Neural cell (in vitro differentiated cells): ENCODE results near the gene PIK3AP1. TPM values are rescaled to one million over a fixed set of nuclear protein-coding genes. Genes with fewer than 3 reads are reported as not detected.
"Not testable (repeated sequence)": the region's sequence is repeated elsewhere in the genome, so short reads cannot be mapped to it uniquely, and the experiment has no call there.

ENCODE experiments used
- H2AFZ ChIP-seq: fragments of 200-600, 300-800 bp; sonication (generic), shearing (Covaris generic); 2 replicates; pipeline ENCODE4 v1.6.0; 2014; ENCODE audit warnings: low read depth, mild to moderate bottlenecking, antibody characterized with exemption, low read length, moderate library complexity
- H3F3A ChIP-seq: fragments of 200-600 bp; shearing (Covaris generic); 2 replicates; pipeline ENCODE4 v1.6.1; 2016; ENCODE audit warnings: mild to moderate bottlenecking, moderate library complexity, mixed read lengths, antibody characterized with exemption, low read length; ENCODE audit not compliant: insufficient read depth, poor library complexity, severe bottlenecking
- H3K27ac ChIP-seq: fragments of 200-600, 300-800 bp; sonication (generic), shearing (Covaris generic); 2 replicates; pipeline ENCODE4 v1.5.1; 2014; ENCODE audit warnings: mild to moderate bottlenecking, low read length, moderate library complexity
- H3K27me3 ChIP-seq: fragments of 300-800, 200-600 bp; sonication (generic), shearing (Covaris generic); 2 replicates; pipeline ENCODE4 v1.6.0; 2014; ENCODE audit warnings: mild to moderate bottlenecking, low read depth, low read length, moderate library complexity; ENCODE audit not compliant: insufficient read depth
- H3K36me3 ChIP-seq: fragments of 300-800, 200-600 bp; sonication (generic), shearing (Covaris generic); 2 replicates; pipeline ENCODE4 v1.5.1; 2014; ENCODE audit warnings: mild to moderate bottlenecking, antibody characterized with exemption, low read length, moderate library complexity; ENCODE audit not compliant: insufficient read depth
- H3K4me2 ChIP-seq: fragments of 300-800, 200-600 bp; sonication (generic), shearing (Covaris generic); 2 replicates; pipeline ENCODE4 v1.6.0; 2014; ENCODE audit warnings: mild to moderate bottlenecking, low read length
- H3K4me3 ChIP-seq: fragments of 300-800, 200-600 bp; sonication (generic), shearing (Covaris generic); 2 replicates; pipeline ENCODE4 v1.5.1; 2014; ENCODE audit warnings: mild to moderate bottlenecking, low read length, moderate library complexity
- H3K79me2 ChIP-seq: fragments of 200-600 bp; shearing (Covaris generic); replicated peaks from 2 replicates; pipeline ENCODE4 v1.6.0; 2014; ENCODE audit warnings: mild to moderate bottlenecking, low read length, moderate library complexity; ENCODE audit not compliant: insufficient read depth
- H3K9ac ChIP-seq: fragments of 300-800, 200-600 bp; sonication (generic), shearing (Covaris generic); 2 replicates; pipeline ENCODE4 v1.6.1; 2016; ENCODE audit warnings: mild to moderate bottlenecking, low read length, mixed read lengths
- H3K9me2 ChIP-seq: fragments of 200-600 bp; shearing (Covaris generic); 2 replicates; pipeline ENCODE4 v1.6.1; 2016; ENCODE audit warnings: mild to moderate bottlenecking, low read length, mixed read lengths; ENCODE audit not compliant: insufficient read depth
- H3K9me3 ChIP-seq: fragments of 200-600, 300-800 bp; sonication (generic), shearing (Covaris generic); 2 replicates; pipeline ENCODE4 v1.6.1; 2016; ENCODE audit warnings: mild to moderate bottlenecking, mixed run types, low read length, moderate library complexity, mixed read lengths
- H4K20me1 ChIP-seq: fragments of 200-600 bp; shearing (Covaris generic); 2 replicates; pipeline ENCODE4 v1.6.1; 2016; ENCODE audit warnings: mild to moderate bottlenecking, mixed run types; ENCODE audit not compliant: insufficient read depth
- CTCF ChIP-seq: fragments of 450-650 bp; IDR thresholded peaks from 2 replicates; pipeline ENCODE4 v1.5.1; 2014; ENCODE audit warnings: antibody characterized with exemption, mild to moderate bottlenecking, moderate library complexity; ENCODE audit not compliant: poor library complexity, severe bottlenecking
- EP300 ChIP-seq: fragments of 450-650 bp; conservative IDR thresholded peaks from 2 replicates; pipeline ENCODE4 v1.6.1; 2014; ENCODE audit warnings: antibody characterized with exemption, mild to moderate bottlenecking, moderate library complexity; ENCODE audit not compliant: poor library complexity, severe bottlenecking
- EZH2 ChIP-seq: fragments of 200-600, 300-800 bp; shearing (Covaris generic), sonication (generic); IDR thresholded peaks from 2 replicates; pipeline ENCODE4 v1.6.1; 2014; ENCODE audit warnings: antibody characterized with exemption, low read length, borderline replicate concordance, mild to moderate bottlenecking; ENCODE audit not compliant: insufficient read depth, poor library complexity, severe bottlenecking
- MXI1 ChIP-seq: fragments of 450-650 bp; conservative IDR thresholded peaks from 2 replicates; pipeline ENCODE4 v1.6.1; 2014; ENCODE audit warnings: antibody characterized with exemption, mild to moderate bottlenecking; ENCODE audit not compliant: poor library complexity, severe bottlenecking
- POLR2AphosphoS5 ChIP-seq: IDR thresholded peaks from 2 replicates; pipeline ENCODE4 v1.6.1; 2012
- RAD21 ChIP-seq: fragments of 450-650 bp; conservative IDR thresholded peaks from 2 replicates; pipeline ENCODE4 v1.6.1; 2014; ENCODE audit warnings: antibody characterized with exemption, mild to moderate bottlenecking, moderate library complexity
- SMC3 ChIP-seq: fragments of 450-650 bp; conservative IDR thresholded peaks from 2 replicates; pipeline ENCODE4 v1.6.1; 2014; ENCODE audit warnings: antibody characterized with exemption, mild to moderate bottlenecking, moderate library complexity; ENCODE audit not compliant: poor library complexity
- TAF1 ChIP-seq: IDR thresholded peaks from 2 replicates; pipeline ENCODE4 v1.6.1; 2012; ENCODE audit warnings: low read depth
- polyA plus RNA-seq: library from polyadenylated mRNA; depleted of rRNA; stranded (reverse); fragments of >200 nt; gene quantifications from 2 replicates; pipeline ENCODE4 v1.2.3, GENCODE V29; 2014
- TF ChIP-seq, protein P1 (sequence below): IDR thresholded peaks from 2 replicates; pipeline ENCODE4 v1.6.1; 2012; ENCODE audit warnings: borderline replicate concordance

PIK3AP1 gene
- polyA plus RNA-seq, 1 donor from 2014 or later: 0.05 TPM

- Histone ChIP-seq H3K79me2 (peaks cover 64% of the 10 kb centered on the region), H3K9me3 (no peaks in the 10 kb centered on the region), H3K4me2 (no peak overlapping the region), H3K9ac (no peak overlapping the region), H3K27ac (no peak overlapping the region), H3K27me3 (no peaks in the 10 kb centered on the region), H3F3A (no peaks in the 10 kb centered on the region), H3K36me3 (no peaks in the 10 kb centered on the region), H3K9me2 (no peaks in the 10 kb centered on the region), H4K20me1 (no peaks in the 10 kb centered on the region), H3K4me3 (no peak overlapping the region), H2AFZ (no peak overlapping the region)
- TF ChIP-seq EZH2: no peak
- TF ChIP-seq TAF1: no peak
- no peak for TF ChIP-seq CTCF
- TF ChIP-seq, protein P1, sequence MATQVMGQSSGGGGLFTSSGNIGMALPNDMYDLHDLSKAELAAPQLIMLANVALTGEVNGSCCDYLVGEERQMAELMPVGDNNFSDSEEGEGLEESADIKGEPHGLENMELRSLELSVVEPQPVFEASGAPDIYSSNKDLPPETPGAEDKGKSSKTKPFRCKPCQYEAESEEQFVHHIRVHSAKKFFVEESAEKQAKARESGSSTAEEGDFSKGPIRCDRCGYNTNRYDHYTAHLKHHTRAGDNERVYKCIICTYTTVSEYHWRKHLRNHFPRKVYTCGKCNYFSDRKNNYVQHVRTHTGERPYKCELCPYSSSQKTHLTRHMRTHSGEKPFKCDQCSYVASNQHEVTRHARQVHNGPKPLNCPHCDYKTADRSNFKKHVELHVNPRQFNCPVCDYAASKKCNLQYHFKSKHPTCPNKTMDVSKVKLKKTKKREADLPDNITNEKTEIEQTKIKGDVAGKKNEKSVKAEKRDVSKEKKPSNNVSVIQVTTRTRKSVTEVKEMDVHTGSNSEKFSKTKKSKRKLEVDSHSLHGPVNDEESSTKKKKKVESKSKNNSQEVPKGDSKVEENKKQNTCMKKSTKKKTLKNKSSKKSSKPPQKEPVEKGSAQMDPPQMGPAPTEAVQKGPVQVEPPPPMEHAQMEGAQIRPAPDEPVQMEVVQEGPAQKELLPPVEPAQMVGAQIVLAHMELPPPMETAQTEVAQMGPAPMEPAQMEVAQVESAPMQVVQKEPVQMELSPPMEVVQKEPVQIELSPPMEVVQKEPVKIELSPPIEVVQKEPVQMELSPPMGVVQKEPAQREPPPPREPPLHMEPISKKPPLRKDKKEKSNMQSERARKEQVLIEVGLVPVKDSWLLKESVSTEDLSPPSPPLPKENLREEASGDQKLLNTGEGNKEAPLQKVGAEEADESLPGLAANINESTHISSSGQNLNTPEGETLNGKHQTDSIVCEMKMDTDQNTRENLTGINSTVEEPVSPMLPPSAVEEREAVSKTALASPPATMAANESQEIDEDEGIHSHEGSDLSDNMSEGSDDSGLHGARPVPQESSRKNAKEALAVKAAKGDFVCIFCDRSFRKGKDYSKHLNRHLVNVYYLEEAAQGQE: no peak
- no peak for TF ChIP-seq SMC3
- no peak for TF ChIP-seq RAD21
- TF ChIP-seq MXI1: no peak
- TF ChIP-seq POLR2AphosphoS5: no peak
- no peak for TF ChIP-seq EP300
Observed at GRCh38 chr10:96577069-96577468, 143.2 kb downstream of the PIK3AP1 start.

GRCh38 chr10:96576277-96576980, 143.9 kb downstream of the PIK3AP1 start:
- Histone ChIP-seq H3K79me2 (peaks cover 62% of the 10 kb centered on the region), H4K20me1 (no peaks in the 10 kb centered on the region), H2AFZ (no peak overlapping the region), H3K27me3 (no peaks in the 10 kb centered on the region), H3K9me2 (no peaks in the 10 kb centered on the region), H3F3A (no peaks in the 10 kb centered on the region), H3K4me2 (no peak overlapping the region), H3K27ac (no peak overlapping the region), H3K36me3 (no peaks in the 10 kb centered on the region), H3K9ac (no peak overlapping the region), H3K4me3 (no peak overlapping the region), H3K9me3 (no peaks in the 10 kb centered on the region)
- TF ChIP-seq POLR2AphosphoS5 (no peak), EZH2 (no peak), TAF1 (no peak), EP300 (no peak), SMC3 (no peak), CTCF (no peak), MXI1 (no peak), RAD21 (no peak)
- TF ChIP-seq, protein P1: no peak

- not testable (repeated sequence) for H3K27ac ChIP-seq, H2AFZ ChIP-seq, H3F3A ChIP-seq, H3K4me2 ChIP-seq, H4K20me1 ChIP-seq, H3K9ac ChIP-seq, H3K9me3 ChIP-seq, H3K36me3 ChIP-seq, H3K4me3 ChIP-seq, H3K9me2 ChIP-seq, H3K27me3 ChIP-seq
- H3K79me2 ChIP-seq: peaks cover 60% of the 10 kb centered on the region
Observed at GRCh38 chr10:96574564-96574963, 145.8 kb downstream of the PIK3AP1 start.
